GM19193 (cell line): Measurements from ENCODE around the gene CD6.

Experiments used
- POLR2A ChIP-seq: IDR thresholded peaks from 4 replicates; pipeline ENCODE4 v1.6.1; 2011; ENCODE audit not compliant: insufficient read depth, insufficient read length; ENCODE audit errors: extremely low read depth

The CD6 gene

GRCh38 chr11:61020551-61021235, 49.2 kb downstream of the CD6 start:
- TF ChIP-seq POLR2A, result no peak

- no peak for TF ChIP-seq POLR2A
These were observed 50.3 kb downstream of the CD6 start for GRCh38 chr11:61021661-61022212.

GRCh38 chr11:61022311-61023085, 51.0 kb downstream of the CD6 start:
- TF ChIP-seq POLR2A, result no peak

GRCh38 chr11:61023086-61023965, 51.8 kb downstream of the CD6 start:
- peak; percentile 20 for TF ChIP-seq POLR2A

- TF ChIP-seq POLR2A, result no peak
These were observed 52.5 kb downstream of the CD6 start for GRCh38 chr11:61023966-61024295.

- peak; percentile 21 for TF ChIP-seq POLR2A
These were observed 53.7 kb downstream of the CD6 start for GRCh38 chr11:61024938-61025820.

- no peak for TF ChIP-seq POLR2A
These were observed 54.3 kb downstream of the CD6 start for GRCh38 chr11:61025821-61026120.

GRCh38 chr11:61026121-61027031, 54.9 kb downstream of the CD6 start:
- no peak for TF ChIP-seq POLR2A

GRCh38 chr11:61027141-61027840, 55.8 kb downstream of the CD6 start:
- TF ChIP-seq POLR2A, result no peak

- TF ChIP-seq POLR2A, result no peak
These were observed 56.8 kb downstream of the CD6 start for GRCh38 chr11:61028135-61028729.

GRCh38 chr11:61032824-61033223, 61.3 kb downstream of the CD6 start:
- no peak for TF ChIP-seq POLR2A

GRCh38 chr11:61033417-61033816, 61.9 kb downstream of the CD6 start:
- TF ChIP-seq POLR2A, result no peak
